HepG2 (cell line): ENCODE results near the gene CHPF. TPM values are rescaled to one million over a fixed set of nuclear protein-coding genes. Genes with fewer than 3 reads are reported as not detected.

Source experiments
- MLLT10 ChIP-seq: sonication (generic); formaldehyde crosslinking; IDR thresholded peaks from 2 replicates; pipeline ENCODE4 v1.4.0; 2020; ENCODE audit warnings: missing genetic modification reagents
- NFKB2 ChIP-seq: sonication (generic); formaldehyde crosslinking; IDR thresholded peaks from 2 replicates; pipeline ENCODE4 v1.4.0; 2020; ENCODE audit warnings: missing genetic modification reagents, borderline replicate concordance
- PITX1 ChIP-seq: sonication (generic); formaldehyde crosslinking; IDR thresholded peaks from 2 replicates; pipeline ENCODE4 v1.5.1; 2020; ENCODE audit warnings: mild to moderate bottlenecking, missing genetic modification reagents
- PLRG1 ChIP-seq: fragments of 450-650 bp; conservative IDR thresholded peaks from 2 replicates; pipeline ENCODE4 v1.6.1; 2016
- ZBTB42 ChIP-seq: sonication (generic); formaldehyde crosslinking; IDR thresholded peaks from 2 replicates; pipeline ENCODE4 v1.5.0; 2020; ENCODE audit warnings: mild to moderate bottlenecking, missing genetic modification reagents
- ZNF337 ChIP-seq: sonication (generic); formaldehyde crosslinking; IDR thresholded peaks from 2 replicates; pipeline ENCODE4 v1.5.1; 2020; ENCODE audit warnings: missing genetic modification reagents, low read depth, mild to moderate bottlenecking, borderline replicate concordance
- ZNF549 ChIP-seq: sonication (generic); formaldehyde crosslinking; IDR thresholded peaks from 2 replicates; pipeline ENCODE4 v1.5.0; 2020; ENCODE audit warnings: missing genetic modification reagents
- ZNF564 ChIP-seq: sonication (generic); formaldehyde crosslinking; IDR thresholded peaks from 2 replicates; pipeline ENCODE4 v1.8.1; 2023; ENCODE audit warnings: mild to moderate bottlenecking, missing genetic modification reagents
- ZNF772 ChIP-seq: sonication (generic); formaldehyde crosslinking; IDR thresholded peaks from 2 replicates; pipeline ENCODE4 v1.5.0; 2020; ENCODE audit warnings: mild to moderate bottlenecking, missing genetic modification reagents
- polyA plus RNA-seq, 8 experiments: library from polyadenylated mRNA; depleted of rRNA in 3 of 8; stranded (reverse) in 7 of 8; unstranded in 1 of 8; fragments of >200 nt; fragmentation: Illumina TruSeq in 4 of 8; extraction: Trizol in 4 of 8; gene quantifications; 2 replicates each; pipeline versions ENCODE4 v1.2.1 to v1.2.3, GENCODE V29; 2011 to 2016; ENCODE audit warnings: low read depth in 4 of 8, missing spikeins in 1 of 8, mixed read lengths in 1 of 8; ENCODE audit not compliant: insufficient read depth in 1 of 8
- total RNA-seq, 5 experiments: library from RNA; depleted of rRNA; stranded (reverse); fragments of >200 nt; fragmentation: Illumina TruSeq; extraction: Trizol; gene quantifications; 2 replicates each; pipeline ENCODE4 v1.2.3, GENCODE V29; 2016; ENCODE audit warnings: low read depth in 1 of 5
- TF ChIP-seq, protein P1 (sequence below): sonication (generic); formaldehyde crosslinking; IDR thresholded peaks from 2 replicates; pipeline ENCODE4 v1.8.1; 2023; ENCODE audit warnings: mild to moderate bottlenecking, missing genetic modification reagents, borderline replicate concordance
- TF ChIP-seq, protein P2 (sequence below): sonication (generic); formaldehyde crosslinking; IDR thresholded peaks from 2 replicates; pipeline ENCODE4 v1.4.0; 2020; ENCODE audit warnings: mild to moderate bottlenecking, missing genetic modification reagents
- TF ChIP-seq, protein P3 (sequence below): sonication (generic); formaldehyde crosslinking; conservative IDR thresholded peaks from 2 replicates; pipeline ENCODE4 v1.8.0; 2022; ENCODE audit warnings: mild to moderate bottlenecking, moderate library complexity, missing genetic modification reagents
- TF ChIP-seq, protein P4 (sequence below), 2 experiments: fragments of 450-650 bp in 1 of 2; sonication (generic) in 1 of 2; formaldehyde crosslinking in 1 of 2; IDR thresholded peaks; 2 replicates each; pipeline versions ENCODE4 v1.6.1 to v1.8.0; 2016 to 2022; ENCODE audit warnings: antibody characterized with exemption in 1 of 2, mild to moderate bottlenecking in 1 of 2, missing genetic modification reagents in 1 of 2
- TF ChIP-seq, protein P5 (sequence below): IDR thresholded peaks from 2 replicates; pipeline ENCODE4 v1.6.1; 2016; ENCODE audit warnings: missing compliant biosample characterization, missing genetic modification reagents, borderline replicate concordance

CHPF gene
- total and polyA plus RNA-seq, 2 of the 13 experiments (the other 11 are each of a cell fraction or from before 2014, with no cell fraction given): 79.6 to 111 TPM

DNA sequence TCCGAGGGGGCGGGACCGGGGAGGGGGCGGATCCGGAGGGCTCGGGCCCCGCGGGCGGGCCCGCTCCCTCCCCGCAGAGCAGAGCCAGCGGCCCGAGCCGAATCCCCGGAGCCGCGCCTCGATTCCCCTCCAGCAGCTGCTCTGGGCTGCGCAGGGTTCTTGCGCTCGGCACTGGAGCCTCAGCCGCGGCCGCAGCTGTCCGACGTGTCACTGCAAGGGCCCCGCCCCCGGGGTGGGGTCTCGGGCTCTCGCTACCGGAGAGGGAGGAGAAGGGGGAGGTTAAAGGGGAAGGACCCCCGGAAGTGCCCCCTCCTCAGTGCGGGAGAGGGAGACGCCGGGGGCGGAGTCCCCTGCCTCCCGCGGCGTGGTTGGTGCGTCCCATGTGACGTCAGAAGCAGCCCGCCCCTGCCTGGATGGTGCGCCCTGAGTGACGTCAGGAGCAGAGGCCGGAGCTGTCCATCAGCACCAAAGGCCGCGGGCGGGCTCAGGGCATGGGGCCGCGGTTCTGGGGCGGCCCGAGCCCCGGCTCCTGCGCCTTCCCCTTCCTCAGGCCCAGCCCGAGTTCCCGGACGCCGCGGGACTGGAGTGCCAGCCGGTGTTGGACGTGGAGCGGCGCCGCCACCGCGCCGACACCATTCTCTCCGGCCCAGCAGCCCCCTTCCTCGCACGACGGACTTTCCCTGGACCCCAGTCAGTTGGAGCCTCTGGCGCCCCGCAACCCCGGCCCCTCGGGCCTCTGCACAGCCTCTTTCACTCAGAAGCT, at the start of gene CHPF, which contains the start of gene TMEM198 (continued):
- TF ChIP-seq, protein P1, sequence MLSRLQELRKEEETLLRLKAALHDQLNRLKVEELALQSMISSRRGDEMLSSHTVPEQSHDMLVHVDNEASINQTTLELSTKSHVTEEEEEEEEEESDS: no peak; the same call in 1 of the 2 replicates
- TF ChIP-seq MLLT10 (CRISPR knock-in tag) (no peak), ZNF564 (CRISPR knock-in tag) (no peak; the same call in 1 of the 2 replicates), NFKB2 (CRISPR knock-in tag) (peak; percentile 97), ZNF337 (CRISPR knock-in tag) (peak; percentile 45; the same call in 1 of the 2 replicates), ZNF772 (CRISPR knock-in tag) (peak; percentile 75; the same call in 1 of the 2 replicates), ZBTB42 (no peak; the same call in 1 of the 2 replicates), ZNF549 (CRISPR knock-in tag) (0 out of 2 replicates have a peak, but pooled peaks have one; percentile 26), PLRG1 (no peak), PITX1 (CRISPR knock-in tag) (peak; percentile 56)
- TF ChIP-seq, protein P2, sequence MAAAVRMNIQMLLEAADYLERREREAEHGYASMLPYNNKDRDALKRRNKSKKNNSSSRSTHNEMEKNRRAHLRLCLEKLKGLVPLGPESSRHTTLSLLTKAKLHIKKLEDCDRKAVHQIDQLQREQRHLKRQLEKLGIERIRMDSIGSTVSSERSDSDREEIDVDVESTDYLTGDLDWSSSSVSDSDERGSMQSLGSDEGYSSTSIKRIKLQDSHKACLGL (CRISPR knock-in tag): peak; percentile 86; the same call in 1 of the 2 replicates
- TF ChIP-seq, protein P3, sequence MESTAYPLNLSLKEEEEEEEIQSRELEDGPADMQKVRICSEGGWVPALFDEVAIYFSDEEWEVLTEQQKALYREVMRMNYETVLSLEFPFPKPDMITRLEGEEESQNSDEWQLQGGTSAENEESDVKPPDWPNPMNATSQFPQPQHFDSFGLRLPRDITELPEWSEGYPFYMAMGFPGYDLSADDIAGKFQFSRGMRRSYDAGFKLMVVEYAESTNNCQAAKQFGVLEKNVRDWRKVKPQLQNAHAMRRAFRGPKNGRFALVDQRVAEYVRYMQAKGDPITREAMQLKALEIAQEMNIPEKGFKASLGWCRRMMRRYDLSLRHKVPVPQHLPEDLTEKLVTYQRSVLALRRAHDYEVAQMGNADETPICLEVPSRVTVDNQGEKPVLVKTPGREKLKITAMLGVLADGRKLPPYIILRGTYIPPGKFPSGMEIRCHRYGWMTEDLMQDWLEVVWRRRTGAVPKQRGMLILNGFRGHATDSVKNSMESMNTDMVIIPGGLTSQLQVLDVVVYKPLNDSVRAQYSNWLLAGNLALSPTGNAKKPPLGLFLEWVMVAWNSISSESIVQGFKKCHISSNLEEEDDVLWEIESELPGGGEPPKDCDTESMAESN: peak; percentile 25; the same call in 1 of the 2 replicates
- TF ChIP-seq, protein P4, sequence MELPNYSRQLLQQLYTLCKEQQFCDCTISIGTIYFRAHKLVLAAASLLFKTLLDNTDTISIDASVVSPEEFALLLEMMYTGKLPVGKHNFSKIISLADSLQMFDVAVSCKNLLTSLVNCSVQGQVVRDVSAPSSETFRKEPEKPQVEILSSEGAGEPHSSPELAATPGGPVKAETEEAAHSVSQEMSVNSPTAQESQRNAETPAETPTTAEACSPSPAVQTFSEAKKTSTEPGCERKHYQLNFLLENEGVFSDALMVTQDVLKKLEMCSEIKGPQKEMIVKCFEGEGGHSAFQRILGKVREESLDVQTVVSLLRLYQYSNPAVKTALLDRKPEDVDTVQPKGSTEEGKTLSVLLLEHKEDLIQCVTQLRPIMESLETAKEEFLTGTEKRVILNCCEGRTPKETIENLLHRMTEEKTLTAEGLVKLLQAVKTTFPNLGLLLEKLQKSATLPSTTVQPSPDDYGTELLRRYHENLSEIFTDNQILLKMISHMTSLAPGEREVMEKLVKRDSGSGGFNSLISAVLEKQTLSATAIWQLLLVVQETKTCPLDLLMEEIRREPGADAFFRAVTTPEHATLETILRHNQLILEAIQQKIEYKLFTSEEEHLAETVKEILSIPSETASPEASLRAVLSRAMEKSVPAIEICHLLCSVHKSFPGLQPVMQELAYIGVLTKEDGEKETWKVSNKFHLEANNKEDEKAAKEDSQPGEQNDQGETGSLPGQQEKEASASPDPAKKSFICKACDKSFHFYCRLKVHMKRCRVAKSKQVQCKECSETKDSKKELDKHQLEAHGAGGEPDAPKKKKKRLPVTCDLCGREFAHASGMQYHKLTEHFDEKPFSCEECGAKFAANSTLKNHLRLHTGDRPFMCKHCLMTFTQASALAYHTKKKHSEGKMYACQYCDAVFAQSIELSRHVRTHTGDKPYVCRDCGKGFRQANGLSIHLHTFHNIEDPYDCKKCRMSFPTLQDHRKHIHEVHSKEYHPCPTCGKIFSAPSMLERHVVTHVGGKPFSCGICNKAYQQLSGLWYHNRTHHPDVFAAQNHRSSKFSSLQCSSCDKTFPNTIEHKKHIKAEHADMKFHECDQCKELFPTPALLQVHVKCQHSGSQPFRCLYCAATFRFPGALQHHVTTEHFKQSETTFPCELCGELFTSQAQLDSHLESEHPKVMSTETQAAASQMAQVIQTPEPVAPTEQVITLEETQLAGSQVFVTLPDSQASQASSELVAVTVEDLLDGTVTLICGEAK (IDR thresholded peaks at IDR 0.05): peak; percentile 47; the same call in 1 of the 2 replicates
- TF ChIP-seq, protein P4 (CRISPR knock-in tag; IDR thresholded peaks at IDR 0.05): no peak; the same call in 1 of the 2 replicates
- TF ChIP-seq, protein P5, sequence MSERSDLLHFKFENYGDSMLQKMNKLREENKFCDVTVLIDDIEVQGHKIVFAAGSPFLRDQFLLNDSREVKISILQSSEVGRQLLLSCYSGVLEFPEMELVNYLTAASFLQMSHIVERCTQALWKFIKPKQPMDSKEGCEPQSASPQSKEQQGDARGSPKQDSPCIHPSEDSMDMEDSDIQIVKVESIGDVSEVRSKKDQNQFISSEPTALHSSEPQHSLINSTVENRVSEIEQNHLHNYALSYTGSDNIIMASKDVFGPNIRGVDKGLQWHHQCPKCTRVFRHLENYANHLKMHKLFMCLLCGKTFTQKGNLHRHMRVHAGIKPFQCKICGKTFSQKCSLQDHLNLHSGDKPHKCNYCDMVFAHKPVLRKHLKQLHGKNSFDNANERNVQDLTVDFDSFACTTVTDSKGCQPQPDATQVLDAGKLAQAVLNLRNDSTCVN (CRISPR knock-in tag): peak; percentile 89
